GM23338 (cell line): ENCODE data around the gene MOGAT1. TPM values are rescaled to one million over a fixed set of nuclear protein-coding genes. Genes with fewer than 3 reads are reported as not detected.

ENCODE experiments used
- ATAC-seq: fragments of 200-7000 bp; cut with Tn5 transposase; 3 replicates; pipeline ENCODE4 v1.9.1; 2020
- DNase-seq: peaks from one replicate; pipeline ENCODE4 v3.0.0-alpha.2; 2015; ENCODE audit warnings: low spot score
- H2AFZ ChIP-seq: fragments of 200-600 bp; sonication (generic); 2 replicates; pipeline ENCODE4 v1.8.0; 2016; ENCODE audit warnings: antibody characterized with exemption, mild to moderate bottlenecking, moderate library complexity
- H3F3A ChIP-seq: fragments of 200-600 bp; sonication (generic); replicated peaks from 2 replicates; pipeline ENCODE4 v1.8.0; 2017; ENCODE audit warnings: antibody characterized with exemption, mixed run types, low read depth
- H3K27ac ChIP-seq: fragments of 200-600 bp; sonication (generic); 2 replicates; pipeline ENCODE4 v1.6.1; 2016; ENCODE audit warnings: low read depth
- H3K27me3 ChIP-seq: fragments of 200-600 bp; sonication (generic); 2 replicates; pipeline ENCODE4 v1.8.0; 2016; ENCODE audit warnings: mild to moderate bottlenecking, mixed run types, moderate library complexity; ENCODE audit not compliant: insufficient read depth
- H3K36me3 ChIP-seq: fragments of 200-600 bp; sonication (generic); 2 replicates; pipeline ENCODE4 v1.8.0; 2016; ENCODE audit warnings: mild to moderate bottlenecking; ENCODE audit not compliant: insufficient read depth
- H3K4me1 ChIP-seq: fragments of 200-600 bp; sonication (generic); 2 replicates; pipeline ENCODE4 v1.8.0; 2016; ENCODE audit warnings: mild to moderate bottlenecking, moderate library complexity; ENCODE audit not compliant: insufficient read depth
- H3K4me2 ChIP-seq: fragments of 200-600 bp; sonication (generic); 2 replicates; pipeline ENCODE4 v1.7.1; 2017; ENCODE audit warnings: mixed run types
- H3K4me3 ChIP-seq: fragments of 200-600 bp; sonication (generic); 2 replicates; pipeline ENCODE4 v1.6.1; 2016; ENCODE audit warnings: mixed run types
- H3K79me2 ChIP-seq: fragments of 200-600 bp; sonication (generic); replicated peaks from 2 replicates; pipeline ENCODE4 v1.8.0; 2017; ENCODE audit warnings: mild to moderate bottlenecking; ENCODE audit not compliant: insufficient read depth
- H3K9me2 ChIP-seq: fragments of 200-600 bp; sonication (generic); 2 replicates; pipeline ENCODE4 v1.8.0; 2017; ENCODE audit not compliant: insufficient read depth
- H4K20me1 ChIP-seq: fragments of 200-600 bp; sonication (generic); replicated peaks from 2 replicates; pipeline ENCODE4 v1.8.0; 2017; ENCODE audit warnings: mild to moderate bottlenecking; ENCODE audit not compliant: insufficient read depth
- H3K27ac Mint-ChIP-seq: 2 replicates; pipeline ENCODE4 v1.8.0; 2020; ENCODE audit warnings: inconsistent platforms, mild to moderate bottlenecking, moderate library complexity, mixed read lengths
- H3K27me3 Mint-ChIP-seq: 3 replicates; pipeline ENCODE4 v1.8.0; 2022; ENCODE audit warnings: low read depth, mild to moderate bottlenecking, moderate library complexity, mixed read lengths, inconsistent platforms; ENCODE audit not compliant: insufficient read depth, poor library complexity
- H3K36me3 Mint-ChIP-seq: 3 replicates; pipeline ENCODE4 v1.8.0; 2021; ENCODE audit warnings: low read depth, mild to moderate bottlenecking, inconsistent platforms, moderate library complexity, mixed read lengths
- H3K4me1 Mint-ChIP-seq: 3 replicates; pipeline ENCODE4 v1.8.0; 2020; ENCODE audit warnings: mild to moderate bottlenecking, inconsistent platforms, mixed read lengths
- H3K4me3 Mint-ChIP-seq: 3 replicates; pipeline ENCODE4 v1.8.0; 2021; ENCODE audit warnings: moderate library complexity, mild to moderate bottlenecking, inconsistent platforms, mixed read lengths
- H3K9me3 Mint-ChIP-seq: 3 replicates; pipeline ENCODE4 v1.8.0; 2020; ENCODE audit warnings: moderate library complexity, mild to moderate bottlenecking, inconsistent platforms, mixed read lengths
- CREB1 ChIP-seq: fragments of 250-450 bp; sonication (Bioruptor Pico); IDR thresholded peaks from 2 replicates; pipeline ENCODE4 v1.5.0; 2020; ENCODE audit warnings: low read depth, mild to moderate bottlenecking, moderate library complexity
- CTCF ChIP-seq, 2 experiments: fragments of 200-600 bp in 1 of 2; sonication (generic) in 1 of 2; conservative IDR thresholded peaks; 2 replicates each; pipeline versions ENCODE4 v1.5.1 to v1.6.1; 2016 to 2017; ENCODE audit warnings: antibody characterized with exemption in 2 of 2, low read depth in 2 of 2, mild to moderate bottlenecking in 2 of 2, moderate library complexity in 1 of 2
- EZH2 ChIP-seq: fragments of 200-600 bp; sonication (generic); IDR thresholded peaks from one replicate; pipeline ENCODE4 v1.8.0; 2017; ENCODE audit warnings: antibody characterized with exemption, mild to moderate bottlenecking, low read depth; ENCODE audit not compliant: unreplicated experiment
- EZH2phosphoT487 ChIP-seq: fragments of 200-600 bp; sonication (generic); IDR thresholded peaks from one replicate; pipeline ENCODE4 v1.8.1; 2018; ENCODE audit warnings: antibody characterized with exemption; ENCODE audit not compliant: unreplicated experiment
- JUNB ChIP-seq: IDR thresholded peaks from one replicate; pipeline ENCODE4 v1.6.1; 2016; ENCODE audit warnings: antibody characterized with exemption; ENCODE audit not compliant: unreplicated experiment
- NANOG ChIP-seq: IDR thresholded peaks from 2 replicates; pipeline ENCODE4 v1.6.1; 2016; ENCODE audit warnings: antibody characterized with exemption, borderline replicate concordance
- POLR2AphosphoS5 ChIP-seq: IDR thresholded peaks from 2 replicates; pipeline ENCODE4 v1.6.1; 2016; ENCODE audit warnings: antibody characterized with exemption, low read depth
- REST ChIP-seq: IDR thresholded peaks from one replicate; pipeline ENCODE4 v1.6.1; 2018; ENCODE audit warnings: antibody characterized with exemption; ENCODE audit not compliant: unreplicated experiment
- STAT1 ChIP-seq: IDR thresholded peaks from one replicate; pipeline ENCODE4 v1.6.1; 2016; ENCODE audit warnings: antibody characterized with exemption; ENCODE audit not compliant: unreplicated experiment
- ZNF114 ChIP-seq: fragments of 250-450 bp; sonication (Bioruptor Pico); IDR thresholded peaks from 2 replicates; pipeline ENCODE4 v1.5.0; 2020; ENCODE audit warnings: mild to moderate bottlenecking, moderate library complexity
- ZNF331 ChIP-seq: fragments of 250-450 bp; sonication (Bioruptor Pico); IDR thresholded peaks from 2 replicates; pipeline ENCODE4 v1.5.0; 2020; ENCODE audit warnings: low read depth, mild to moderate bottlenecking, moderate library complexity
- polyA plus RNA-seq: library from polyadenylated mRNA; unstranded; fragments of >200 nt; fragmentation: Nextera tagmentation; extraction: Ambion mirVana; gene quantifications from 2 replicates; pipeline ENCODE4 v1.2.1, GENCODE V29; 2016
- total RNA-seq: library from RNA; depleted of rRNA; stranded (reverse); fragments of >200 nt; shearing (Covaris generic); gene quantifications from 2 replicates; pipeline ENCODE4 v1.2.3, GENCODE V29; 2014
- TF ChIP-seq, protein P1 (sequence below): fragments of 250-450 bp; sonication (Bioruptor Pico); IDR thresholded peaks from 2 replicates; pipeline ENCODE4 v1.5.0; 2020; ENCODE audit warnings: mild to moderate bottlenecking, moderate library complexity
- TF ChIP-seq, protein P2 (sequence below): IDR thresholded peaks from 2 replicates; pipeline ENCODE4 v1.6.1; 2016; ENCODE audit warnings: antibody characterized with exemption

MOGAT1 gene
- total and polyA plus RNA-seq, 2 experiments from 2014 or later = 0.86 to 0.94 TPM

DNA sequence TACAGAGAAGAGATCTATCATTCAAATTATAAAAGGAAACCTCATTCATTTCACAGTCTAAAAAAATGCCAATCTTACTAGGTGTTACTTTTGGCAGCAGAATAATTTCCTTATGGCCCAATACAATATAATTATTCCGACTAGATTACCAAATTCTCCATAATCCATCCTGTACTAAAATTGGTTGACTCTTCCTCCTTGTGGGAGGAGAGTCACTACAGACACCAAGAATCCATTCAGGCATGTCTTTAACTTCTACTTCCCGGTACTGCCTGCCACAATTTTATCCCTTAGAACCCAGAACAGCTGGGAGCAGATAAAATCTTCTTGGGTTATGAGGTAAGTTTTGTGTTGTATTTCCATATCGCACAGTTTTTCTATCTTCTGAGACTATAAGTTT, 25.4 kb upstream of the MOGAT1 start:
- Histone ChIP-seq H3K4me3 (no peak overlapping the region), H3K27me3 (no peaks in the 10 kb centered on the region), H3F3A (no peaks in the 10 kb centered on the region), H3K4me1 (no peaks in the 10 kb centered on the region), H4K20me1 (no peaks in the 10 kb centered on the region), H3K9me2 (no peaks in the 10 kb centered on the region), H3K79me2 (peaks cover 32% of the 10 kb centered on the region), H3K36me3 (peaks cover 7% of the 10 kb centered on the region; the same call in 1 of the 2 replicates), H3K4me2 (no peak overlapping the region), H3K27ac (no peak overlapping the region), H2AFZ (no peak overlapping the region)
- ATAC-seq (no peak), DNase-seq (no peak)
- Mint-ChIP-seq H3K4me3 (no peak overlapping the region), H3K27me3 (peaks cover 2% of the 10 kb centered on the region), H3K27ac (no peak overlapping the region), H3K36me3 (peaks cover 37% of the 10 kb centered on the region), H3K4me1 (no peaks in the 10 kb centered on the region), H3K9me3 (no peaks in the 10 kb centered on the region)
- TF ChIP-seq POLR2AphosphoS5 = no peak
- TF ChIP-seq EZH2 = no peak
- TF ChIP-seq, protein P1, sequence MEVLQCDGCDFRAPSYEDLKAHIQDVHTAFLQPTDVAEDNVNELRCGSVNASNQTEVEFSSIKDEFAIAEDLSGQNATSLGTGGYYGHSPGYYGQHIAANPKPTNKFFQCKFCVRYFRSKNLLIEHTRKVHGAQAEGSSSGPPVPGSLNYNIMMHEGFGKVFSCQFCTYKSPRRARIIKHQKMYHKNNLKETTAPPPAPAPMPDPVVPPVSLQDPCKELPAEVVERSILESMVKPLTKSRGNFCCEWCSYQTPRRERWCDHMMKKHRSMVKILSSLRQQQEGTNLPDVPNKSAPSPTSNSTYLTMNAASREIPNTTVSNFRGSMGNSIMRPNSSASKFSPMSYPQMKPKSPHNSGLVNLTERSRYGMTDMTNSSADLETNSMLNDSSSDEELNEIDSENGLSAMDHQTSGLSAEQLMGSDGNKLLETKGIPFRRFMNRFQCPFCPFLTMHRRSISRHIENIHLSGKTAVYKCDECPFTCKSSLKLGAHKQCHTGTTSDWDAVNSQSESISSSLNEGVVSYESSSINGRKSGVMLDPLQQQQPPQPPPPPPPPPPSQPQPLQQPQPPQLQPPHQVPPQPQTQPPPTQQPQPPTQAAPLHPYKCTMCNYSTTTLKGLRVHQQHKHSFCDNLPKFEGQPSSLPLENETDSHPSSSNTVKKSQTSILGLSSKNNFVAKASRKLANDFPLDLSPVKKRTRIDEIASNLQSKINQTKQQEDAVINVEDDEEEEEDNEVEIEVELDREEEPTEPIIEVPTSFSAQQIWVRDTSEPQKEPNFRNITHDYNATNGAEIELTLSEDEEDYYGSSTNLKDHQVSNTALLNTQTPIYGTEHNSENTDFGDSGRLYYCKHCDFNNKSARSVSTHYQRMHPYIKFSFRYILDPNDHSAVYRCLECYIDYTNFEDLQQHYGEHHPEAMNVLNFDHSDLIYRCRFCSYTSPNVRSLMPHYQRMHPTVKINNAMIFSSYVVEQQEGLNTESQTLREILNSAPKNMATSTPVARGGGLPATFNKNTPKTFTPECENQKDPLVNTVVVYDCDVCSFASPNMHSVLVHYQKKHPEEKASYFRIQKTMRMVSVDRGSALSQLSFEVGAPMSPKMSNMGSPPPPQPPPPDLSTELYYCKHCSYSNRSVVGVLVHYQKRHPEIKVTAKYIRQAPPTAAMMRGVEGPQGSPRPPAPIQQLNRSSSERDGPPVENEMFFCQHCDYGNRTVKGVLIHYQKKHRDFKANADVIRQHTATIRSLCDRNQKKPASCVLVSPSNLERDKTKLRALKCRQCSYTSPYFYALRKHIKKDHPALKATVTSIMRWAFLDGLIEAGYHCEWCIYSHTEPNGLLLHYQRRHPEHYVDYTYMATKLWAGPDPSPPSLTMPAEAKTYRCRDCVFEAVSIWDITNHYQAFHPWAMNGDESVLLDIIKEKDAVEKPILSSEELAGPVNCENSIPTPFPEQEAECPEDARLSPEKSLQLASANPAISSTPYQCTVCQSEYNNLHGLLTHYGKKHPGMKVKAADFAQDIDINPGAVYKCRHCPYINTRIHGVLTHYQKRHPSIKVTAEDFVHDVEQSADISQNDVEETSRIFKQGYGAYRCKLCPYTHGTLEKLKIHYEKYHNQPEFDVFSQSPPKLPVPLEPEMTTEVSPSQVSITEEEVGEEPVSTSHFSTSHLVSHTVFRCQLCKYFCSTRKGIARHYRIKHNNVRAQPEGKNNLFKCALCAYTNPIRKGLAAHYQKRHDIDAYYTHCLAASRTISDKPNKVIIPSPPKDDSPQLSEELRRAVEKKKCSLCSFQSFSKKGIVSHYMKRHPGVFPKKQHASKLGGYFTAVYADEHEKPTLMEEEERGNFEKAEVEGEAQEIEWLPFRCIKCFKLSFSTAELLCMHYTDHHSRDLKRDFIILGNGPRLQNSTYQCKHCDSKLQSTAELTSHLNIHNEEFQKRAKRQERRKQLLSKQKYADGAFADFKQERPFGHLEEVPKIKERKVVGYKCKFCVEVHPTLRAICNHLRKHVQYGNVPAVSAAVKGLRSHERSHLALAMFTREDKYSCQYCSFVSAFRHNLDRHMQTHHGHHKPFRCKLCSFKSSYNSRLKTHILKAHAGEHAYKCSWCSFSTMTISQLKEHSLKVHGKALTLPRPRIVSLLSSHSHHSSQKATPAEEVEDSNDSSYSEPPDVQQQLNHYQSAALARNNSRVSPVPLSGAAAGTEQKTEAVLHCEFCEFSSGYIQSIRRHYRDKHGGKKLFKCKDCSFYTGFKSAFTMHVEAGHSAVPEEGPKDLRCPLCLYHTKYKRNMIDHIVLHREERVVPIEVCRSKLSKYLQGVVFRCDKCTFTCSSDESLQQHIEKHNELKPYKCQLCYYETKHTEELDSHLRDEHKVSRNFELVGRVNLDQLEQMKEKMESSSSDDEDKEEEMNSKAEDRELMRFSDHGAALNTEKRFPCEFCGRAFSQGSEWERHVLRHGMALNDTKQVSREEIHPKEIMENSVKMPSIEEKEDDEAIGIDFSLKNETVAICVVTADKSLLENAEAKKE = no peak
- TF ChIP-seq STAT1 = no peak
- no peak for TF ChIP-seq EZH2phosphoT487
- TF ChIP-seq ZNF114 (CRISPR knock-in tag) = no peak
- TF ChIP-seq CTCF (conservative IDR thresholded peaks at IDR 0.05; ENCODE audit: low read depth in 2 of 2) = no peak
- TF ChIP-seq, protein P2, sequence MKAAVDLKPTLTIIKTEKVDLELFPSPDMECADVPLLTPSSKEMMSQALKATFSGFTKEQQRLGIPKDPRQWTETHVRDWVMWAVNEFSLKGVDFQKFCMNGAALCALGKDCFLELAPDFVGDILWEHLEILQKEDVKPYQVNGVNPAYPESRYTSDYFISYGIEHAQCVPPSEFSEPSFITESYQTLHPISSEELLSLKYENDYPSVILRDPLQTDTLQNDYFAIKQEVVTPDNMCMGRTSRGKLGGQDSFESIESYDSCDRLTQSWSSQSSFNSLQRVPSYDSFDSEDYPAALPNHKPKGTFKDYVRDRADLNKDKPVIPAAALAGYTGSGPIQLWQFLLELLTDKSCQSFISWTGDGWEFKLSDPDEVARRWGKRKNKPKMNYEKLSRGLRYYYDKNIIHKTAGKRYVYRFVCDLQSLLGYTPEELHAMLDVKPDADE = no peak
- TF ChIP-seq ZNF331 (CRISPR knock-in tag) = no peak
- TF ChIP-seq REST = no peak
- TF ChIP-seq JUNB = no peak
- TF ChIP-seq NANOG = no peak
- TF ChIP-seq CREB1 (CRISPR knock-in tag) = no peak
